H1 (cell line): ENCODE data around the gene INPP4A. TPM values are rescaled to one million over a fixed set of nuclear protein-coding genes. Genes with fewer than 3 reads are reported as not detected.

ENCODE experiments used
- CTCF ChIA-PET: fragments of 300-600 bp; sonication (Branson Sonifier 250); formaldehyde crosslinking; loops from one replicate; lab custom pipeline; 2021; ENCODE audit not compliant: partially characterized antibody; lab: Charles Lee
- POLR2A ChIA-PET: fragments of 300-600 bp; sonication (Branson Sonifier 250); formaldehyde crosslinking; loops from one replicate; lab custom pipeline; 2021; ENCODE audit warnings: inconsistent platforms; ENCODE audit not compliant: partially characterized antibody; lab: Charles Lee
- DNase-seq, 2 experiments: peaks; one replicate each; pipeline versions ENCODE4 v3.0.0 to v3.0.0-alpha.2; 2010 to 2022; ENCODE audit warnings: low spot score in 2 of 2, low read depth in 1 of 2, mixed read lengths in 1 of 2
- FAIRE-seq: peaks from 2 replicates; lab custom pipeline; 2011; peaks lifted over from hg19 to GRCh38; lab: Jason Lieb, UNC
- H2AFZ ChIP-seq: 2 replicates; pipeline ENCODE4 v1.8.1; 2012; ENCODE audit warnings: low read length, inconsistent platforms
- H2AK5ac ChIP-seq: 2 replicates; pipeline ENCODE4 v1.6.1; 2013; ENCODE audit warnings: low read depth, low read length
- H2BK120ac ChIP-seq: replicated peaks from 2 replicates; pipeline ENCODE3; 2013; ENCODE audit warnings: low read depth, low read length, inconsistent platforms
- H2BK12ac ChIP-seq: 2 replicates; pipeline ENCODE4 v1.6.1; 2013; ENCODE audit warnings: low read depth, low read length
- H2BK15ac ChIP-seq: 2 replicates; pipeline ENCODE4 v1.6.1; 2013; ENCODE audit warnings: low read length
- H2BK20ac ChIP-seq: 2 replicates; pipeline ENCODE4 v1.6.1; 2013; ENCODE audit warnings: low read length
- H2BK5ac ChIP-seq: 2 replicates; pipeline ENCODE4 v1.6.1; 2013; ENCODE audit warnings: low read depth, low read length
- H3K14ac ChIP-seq: 2 replicates; pipeline ENCODE4 v1.6.1; 2013; ENCODE audit warnings: inconsistent platforms; ENCODE audit not compliant: insufficient read length
- H3K18ac ChIP-seq: 2 replicates; pipeline ENCODE4 v1.6.1; 2013; ENCODE audit warnings: low read length; ENCODE audit errors: extremely low read depth
- H3K23ac ChIP-seq: 2 replicates; pipeline ENCODE4 v1.6.1; 2013; ENCODE audit warnings: inconsistent platforms; ENCODE audit not compliant: insufficient read length
- H3K23me2 ChIP-seq: 2 replicates; pipeline ENCODE4 v1.6.1; 2013; ENCODE audit warnings: low read depth, low read length
- H3K27ac ChIP-seq: 2 replicates; pipeline ENCODE4 v1.6.1; 2011; ENCODE audit warnings: low read depth, low read length, inconsistent platforms
- H3K27me3 ChIP-seq, 4 experiments: replicated peaks in 1 of 4; 1 replicate in 1 of 4; 2 replicates in 3 of 4; pipeline versions ENCODE4 v1.6.1 to v1.8.1; 2011 to 2013; ENCODE audit warnings: low read length in 3 of 4, mild to moderate bottlenecking in 3 of 4, inconsistent platforms in 2 of 4, mixed read lengths in 2 of 4, moderate library complexity in 1 of 4; ENCODE audit not compliant: control insufficient read depth in 3 of 4, insufficient read depth in 3 of 4; ENCODE audit errors: extremely low read depth in 1 of 4
- H3K36me3 ChIP-seq, 4 experiments: 2 replicates each; pipeline versions ENCODE4 v1.6.1 to v1.8.1; 2011 to 2013; ENCODE audit warnings: mild to moderate bottlenecking in 4 of 4, low read length in 3 of 4, moderate library complexity in 2 of 4, control low read depth in 1 of 4, inconsistent platforms in 1 of 4; ENCODE audit not compliant: insufficient read depth in 4 of 4, control insufficient read depth in 2 of 4
- H3K4ac ChIP-seq: replicated peaks from 2 replicates; pipeline ENCODE3; 2013; ENCODE audit warnings: low read length, low read depth, mixed read lengths, inconsistent platforms; ENCODE audit not compliant: insufficient read length
- H3K4me1 ChIP-seq, 4 experiments: replicated peaks in 1 of 4; 1 replicate in 1 of 4; 2 replicates in 3 of 4; pipeline versions ENCODE4 v1.6.1 to v1.8.1; 2011 to 2013; ENCODE audit warnings: low read length in 3 of 4, inconsistent platforms in 2 of 4, mixed read lengths in 1 of 4; ENCODE audit not compliant: insufficient read depth in 4 of 4, control insufficient read depth in 3 of 4
- H3K4me2 ChIP-seq, 2 experiments: 2 replicates each; pipeline versions ENCODE4 v1.6.1 to v1.8.1; 2011 to 2013; ENCODE audit warnings: low read depth in 2 of 2, low read length in 2 of 2, control low read depth in 1 of 2, inconsistent platforms in 1 of 2, mild to moderate bottlenecking in 1 of 2; ENCODE audit not compliant: insufficient read depth in 1 of 2
- H3K4me3 ChIP-seq, 4 experiments: fragments of 200-600, 300-600 bp in 1 of 4; sonication (generic), shearing (Covaris generic), sonication (Bioruptor Twin) in 1 of 4; 2 replicates each; pipeline versions ENCODE4 v1.5.1 to v1.8.1; 2011 to 2016; ENCODE audit warnings: low read length in 4 of 4, low read depth in 3 of 4, control low read depth in 2 of 4, inconsistent platforms in 2 of 4, mild to moderate bottlenecking in 2 of 4, mixed read lengths in 1 of 4, moderate library complexity in 1 of 4; ENCODE audit not compliant: insufficient read depth in 2 of 4; ENCODE audit errors: extremely low read depth in 1 of 4
- H3K56ac ChIP-seq: replicated peaks from 2 replicates; pipeline ENCODE3; 2013; ENCODE audit warnings: low read depth, mild to moderate bottlenecking, mixed read lengths, low read length, inconsistent platforms; ENCODE audit not compliant: insufficient read length
- H3K79me1 ChIP-seq: 2 replicates; pipeline ENCODE4 v1.6.1; 2013; ENCODE audit warnings: low read depth, low read length, control low read depth
- H3K79me2 ChIP-seq, 2 experiments: 2 replicates each; pipeline versions ENCODE4 v1.6.1 to v1.8.1; 2012 to 2013; ENCODE audit warnings: low read length in 2 of 2, mild to moderate bottlenecking in 2 of 2, inconsistent platforms in 1 of 2; ENCODE audit not compliant: insufficient read depth in 2 of 2, control insufficient read depth in 1 of 2
- H3K9ac ChIP-seq, 4 experiments: replicated peaks in 1 of 4; 1 replicate in 1 of 4; 2 replicates in 3 of 4; pipeline versions ENCODE4 v1.6.1 to v1.8.1; 2011 to 2013; ENCODE audit warnings: low read depth in 3 of 4, low read length in 3 of 4, control low read depth in 2 of 4, mild to moderate bottlenecking in 2 of 4, moderate library complexity in 2 of 4, inconsistent platforms in 1 of 4; ENCODE audit errors: extremely low read depth in 1 of 4
- H3K9me3 ChIP-seq, 2 experiments: 2 replicates each; pipeline versions ENCODE4 v1.6.1 to v1.8.1; 2012 to 2013; ENCODE audit warnings: mild to moderate bottlenecking in 2 of 2, moderate library complexity in 2 of 2, control low read depth in 1 of 2, inconsistent platforms in 1 of 2, low read depth in 1 of 2, low read length in 1 of 2, mixed read lengths in 1 of 2; ENCODE audit not compliant: insufficient read depth in 2 of 2
- H4K20me1 ChIP-seq, 2 experiments: replicated peaks in 1 of 2; 2 replicates each; pipeline versions ENCODE3 to v1.8.1; 2011 to 2013; ENCODE audit warnings: inconsistent platforms in 2 of 2, low read length in 2 of 2, mild to moderate bottlenecking in 1 of 2; ENCODE audit not compliant: insufficient read depth in 2 of 2, control insufficient read depth in 1 of 2
- H4K5ac ChIP-seq: 2 replicates; pipeline ENCODE4 v1.6.1; 2013; ENCODE audit warnings: low read length, low read depth, mixed read lengths, inconsistent platforms; ENCODE audit not compliant: insufficient read length
- H4K8ac ChIP-seq: 2 replicates; pipeline ENCODE4 v1.8.0; 2013; ENCODE audit warnings: mild to moderate bottlenecking, moderate library complexity, low read length, inconsistent platforms; ENCODE audit not compliant: insufficient read depth; ENCODE audit errors: extremely low read depth
- H4K91ac ChIP-seq: replicated peaks from 2 replicates; pipeline ENCODE3; 2013; ENCODE audit warnings: low read length, mixed read lengths, inconsistent platforms; ENCODE audit not compliant: insufficient read length
- EP300 ChIP-seq, 2 experiments: IDR thresholded peaks; 1 replicate in 1 of 2; 2 replicates in 1 of 2; pipeline ENCODE4 v1.6.1; 2011 to 2012; ENCODE audit warnings: low read depth in 2 of 2, low read length in 2 of 2, mild to moderate bottlenecking in 2 of 2, borderline replicate concordance in 1 of 2, inconsistent platforms in 1 of 2, moderate library complexity in 1 of 2
- JUND ChIP-seq: IDR thresholded peaks from 2 replicates; pipeline ENCODE4 v1.6.1; 2011; ENCODE audit warnings: mild to moderate bottlenecking, improper control_type of control experiment, low read length
- RXRA ChIP-seq: IDR thresholded peaks from 2 replicates; pipeline ENCODE4 v1.6.1; 2011; ENCODE audit warnings: low read depth, mild to moderate bottlenecking, low read length, moderate library complexity; ENCODE audit not compliant: insufficient read depth
- SIX5 ChIP-seq: IDR thresholded peaks from 2 replicates; pipeline ENCODE4 v1.6.1; 2011; ENCODE audit warnings: mild to moderate bottlenecking, low read depth, low read length
- SP2 ChIP-seq: IDR thresholded peaks from 2 replicates; pipeline ENCODE4 v1.6.1; 2012; ENCODE audit warnings: mild to moderate bottlenecking, low read length, inconsistent platforms
- TBP ChIP-seq: IDR thresholded peaks from 2 replicates; pipeline ENCODE4 v1.6.1; 2011; ENCODE audit warnings: low read depth, low read length, improper control_type of control experiment
- WGBS, 2 experiments: shearing (Covaris generic) in 1 of 2; methylation state at CpG; one replicate each; pipeline versions ENCODE4 v1.1.6 to v1.1.7; 2013 to 2015; ENCODE audit warnings: low lambda C conversion rate in 2 of 2, mixed read lengths in 2 of 2, inconsistent platforms in 1 of 2, low coverage in 1 of 2, missing lambda C conversion rate in 1 of 2; ENCODE audit not compliant: insufficient replicate concordance in 2 of 2, insufficient coverage in 1 of 2, insufficient read length in 1 of 2; ENCODE audit errors: extremely low coverage in 1 of 2, missing lambda C conversion rate in 1 of 2; 5-methylcytosine and 5-hydroxymethylcytosine counted together
- polyA plus RNA-seq, 7 experiments: library from polyadenylated mRNA; depleted of rRNA in 3 of 7; stranded (reverse) in 5 of 7; unstranded in 2 of 7; fragments of >200 nt in 5 of 7; fragments of 200-250 nt in 2 of 7; gene quantifications; 1 replicate in 5 of 7; 2 replicates in 1 of 7; 4 replicates in 1 of 7; pipeline versions ENCODE4 v1.2.1 to v1.2.3, GENCODE V29; 2011 to 2013; ENCODE audit warnings: missing spikeins in 2 of 7, mixed read lengths in 2 of 7
- total RNA-seq: library from RNA; stranded (reverse); fragmentation: NEBNext Ultra II Directional; extraction: Animal tissue kit (Norgen Biotek cat#: 25700); gene quantifications from 2 replicates; pipeline ENCODE4 v1.2.1, GENCODE V29; 2021
- TF ChIP-seq, protein P1 (sequence below): IDR thresholded peaks from 2 replicates; pipeline ENCODE4 v1.6.1; 2012; ENCODE audit warnings: inconsistent platforms

INPP4A gene
- total and polyA plus RNA-seq, 2 of the 8 experiments (the other 6 are each of a cell fraction or from before 2014, with no cell fraction given): 25.6 to 34.3 TPM

DNA sequence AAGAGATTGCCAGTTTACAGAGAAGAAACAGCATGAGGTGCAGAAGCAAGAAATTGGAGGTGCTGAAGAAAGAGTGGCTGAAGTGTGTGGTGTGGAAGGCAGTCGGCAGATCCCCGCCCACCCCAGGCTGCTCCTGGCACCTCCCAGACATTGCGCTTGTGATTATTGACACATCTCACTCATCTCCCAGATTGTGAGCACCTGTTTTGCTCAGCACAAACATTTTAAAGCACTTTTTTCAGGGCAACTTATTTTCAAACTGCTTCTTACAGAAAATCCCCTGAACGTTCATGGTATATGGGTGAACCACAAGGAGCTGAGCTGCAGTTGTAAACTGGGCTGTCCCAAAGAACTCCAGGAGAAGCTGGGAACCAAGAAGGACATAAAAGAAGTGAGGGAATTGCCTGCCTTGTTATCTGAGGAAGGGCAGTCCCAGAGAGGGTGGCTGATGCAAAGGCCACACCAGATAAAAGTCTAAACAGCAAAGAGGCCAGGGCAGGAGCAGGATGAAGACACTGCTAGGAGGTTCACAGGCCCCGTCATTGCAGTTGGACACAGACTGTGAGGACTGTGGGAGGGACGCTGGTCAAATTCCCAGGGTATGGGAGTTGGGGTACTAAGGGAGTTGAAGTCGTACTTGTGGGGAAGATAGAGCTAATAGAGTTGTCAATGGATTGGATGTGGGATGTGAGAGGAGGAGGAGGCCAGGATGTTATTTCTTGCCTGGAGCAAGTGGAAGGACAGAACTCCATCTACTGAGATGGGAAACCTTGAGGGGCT lies 65.1 kb downstream of the INPP4A start:
- H2BK120ac ChIP-seq: no peak overlapping the region
- H3K36me3 ChIP-seq: no peaks in the 10 kb centered on the region; a peak in 1 of 8 replicates
- peaks cover 0 to 40% of the 10 kb centered on the region in 2 experiments; a peak in 2 of 4 replicates for H3K79me2 ChIP-seq
- H3K27me3 ChIP-seq: no peaks in the 10 kb centered on the region
- no peak overlapping the region for H2BK12ac ChIP-seq
- no peak overlapping the region for H3K14ac ChIP-seq
- H4K91ac ChIP-seq: no peak overlapping the region
- no peak overlapping the region for H3K56ac ChIP-seq
- DNase-seq (no peak), FAIRE-seq (no peak)
- H3K4me3 ChIP-seq: no peak overlapping the region
- H3K4ac ChIP-seq: no peak overlapping the region
- peaks cover 12% of the 10 kb centered on the region for H3K79me1 ChIP-seq
- H2BK5ac ChIP-seq: no peak overlapping the region
- CTCF ChIA-PET: interaction anchor here (1.6 kb wide), 1 partner anchor 22 kb away, joined by 5 read pairs; no protein-coding TSS in a partner anchor
- POLR2A ChIA-PET: interaction anchor here (0.6 kb wide), 1 partner anchor 15 kb away, joined by 3 read pairs; no protein-coding TSS in a partner anchor
- H2BK15ac ChIP-seq: no peak overlapping the region
- H2AFZ ChIP-seq: no peak overlapping the region
- H4K5ac ChIP-seq: no peak overlapping the region
- H2BK20ac ChIP-seq: no peak overlapping the region
- no peak overlapping the region for H3K23ac ChIP-seq
- H3K9ac ChIP-seq: no peak overlapping the region
- H3K4me2 ChIP-seq: no peak overlapping the region
- H3K9me3 ChIP-seq: no peaks in the 10 kb centered on the region
- peaks cover 0 to 4% (median 0%) of the 10 kb centered on the region in 4 experiments; a peak in 2 of 7 replicates for H3K4me1 ChIP-seq
- H2AK5ac ChIP-seq: no peak overlapping the region
- H3K18ac ChIP-seq: no peak overlapping the region
- H3K27ac ChIP-seq: no peak overlapping the region
- WGBS, 2 experiments: 91% methylated on average over 7 of the region's 7 CpGs; no CpG with 5 or more reads in 1 of the 2 experiments
- peaks cover 2% of the 10 kb centered on the region; the same call in 1 of the 2 replicates for H3K23me2 ChIP-seq
- H4K20me1 ChIP-seq: peaks cover 2 to 10% of the 10 kb centered on the region in 2 experiments
- H4K8ac ChIP-seq: no peak overlapping the region
- TF ChIP-seq RXRA (no peak), TBP (no peak), SIX5 (no peak), JUND (no peak), EP300 (IDR thresholded peaks at IDR 0.05; ENCODE audit: borderline replicate concordance in 1 of 2, low read depth in 2 of 2, low read length in 2 of 2) (no peak), SP2 (no peak)
- TF ChIP-seq, protein P1, sequence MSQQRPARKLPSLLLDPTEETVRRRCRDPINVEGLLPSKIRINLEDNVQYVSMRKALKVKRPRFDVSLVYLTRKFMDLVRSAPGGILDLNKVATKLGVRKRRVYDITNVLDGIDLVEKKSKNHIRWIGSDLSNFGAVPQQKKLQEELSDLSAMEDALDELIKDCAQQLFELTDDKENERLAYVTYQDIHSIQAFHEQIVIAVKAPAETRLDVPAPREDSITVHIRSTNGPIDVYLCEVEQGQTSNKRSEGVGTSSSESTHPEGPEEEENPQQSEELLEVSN: no peak
